LoVo (cell line): Measurements from ENCODE around the gene ARHGAP33.

Experiments used
- DNase-seq: peaks from one replicate; pipeline ENCODE4 v3.0.0-alpha.2; 2016; ENCODE audit warnings: low spot score

ARHGAP33 gene

GRCh38 chr19:35775298-35776101 lies at the start of gene ARHGAP33:
ARHGAP33 (plus strand) TSS chr19:35775564; CDS start chr19:35775659, 95 bp downstream.
- DNase-seq, result peak; percentile 94

DNA sequence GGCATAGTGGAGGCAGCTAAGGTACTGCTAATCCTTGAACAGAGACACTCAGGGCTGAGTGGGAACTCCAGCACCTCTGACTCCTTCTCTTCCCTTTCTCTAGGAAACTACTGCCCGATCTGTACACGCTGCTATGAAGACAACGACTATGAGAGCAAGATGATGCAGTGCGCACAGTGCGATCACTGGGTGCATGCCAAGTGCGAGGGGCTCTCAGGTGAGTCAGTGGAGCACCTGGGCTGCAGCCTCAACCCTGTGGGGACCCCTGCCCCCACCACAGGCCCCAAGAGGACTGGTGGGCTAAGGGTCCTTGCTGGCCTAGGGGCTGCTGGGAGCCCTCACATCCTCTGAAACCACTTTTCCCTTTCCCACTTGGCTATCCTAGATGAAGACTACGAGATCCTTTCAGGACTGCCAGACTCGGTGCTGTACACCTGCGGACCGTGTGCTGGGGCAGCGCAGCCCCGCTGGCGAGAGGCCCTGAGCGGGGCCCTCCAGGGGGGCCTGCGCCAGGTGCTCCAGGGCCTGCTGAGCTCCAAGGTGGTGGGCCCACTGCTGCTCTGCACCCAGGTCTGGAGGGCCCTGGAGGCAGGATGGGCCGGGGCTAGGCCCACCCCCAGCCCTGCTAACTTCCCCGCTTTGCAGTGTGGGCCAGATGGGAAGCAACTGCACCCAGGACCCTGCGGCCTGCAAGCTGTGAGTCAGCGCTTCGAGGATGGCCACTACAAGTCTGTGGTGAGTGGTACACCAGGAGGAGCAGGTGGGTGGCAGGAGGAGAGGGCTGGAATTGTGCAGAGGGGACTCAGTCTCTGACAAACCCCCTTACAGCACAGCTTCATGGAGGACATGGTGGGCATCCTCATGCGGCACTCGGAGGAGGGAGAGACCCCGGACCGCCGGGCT lies 48.1 kb upstream of the ARHGAP33 start:
- DNase-seq, result no peak

- DNase-seq, result no peak
Observed at GRCh38 chr19:35727956-35728706, 47.2 kb upstream of the ARHGAP33 start.

DNA sequence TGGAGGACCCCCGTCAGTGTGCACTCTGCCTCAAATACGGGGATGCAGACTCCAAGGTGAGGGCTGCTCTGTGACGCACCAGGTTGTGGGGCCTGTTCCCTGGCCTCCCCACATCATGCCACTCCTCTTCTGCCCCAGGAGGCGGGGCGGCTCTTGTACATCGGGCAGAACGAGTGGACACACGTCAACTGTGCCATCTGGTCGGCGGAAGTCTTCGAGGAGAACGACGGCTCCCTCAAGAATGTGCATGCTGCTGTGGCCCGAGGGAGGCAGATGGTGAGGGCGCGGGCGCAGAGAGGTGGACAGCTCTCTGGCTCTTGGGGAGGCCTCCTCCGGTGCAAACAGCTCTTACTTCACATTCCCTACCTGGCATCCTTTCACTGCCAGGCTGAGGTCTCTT lies 46.3 kb upstream of the ARHGAP33 start:
- DNase-seq, result no peak

DNA sequence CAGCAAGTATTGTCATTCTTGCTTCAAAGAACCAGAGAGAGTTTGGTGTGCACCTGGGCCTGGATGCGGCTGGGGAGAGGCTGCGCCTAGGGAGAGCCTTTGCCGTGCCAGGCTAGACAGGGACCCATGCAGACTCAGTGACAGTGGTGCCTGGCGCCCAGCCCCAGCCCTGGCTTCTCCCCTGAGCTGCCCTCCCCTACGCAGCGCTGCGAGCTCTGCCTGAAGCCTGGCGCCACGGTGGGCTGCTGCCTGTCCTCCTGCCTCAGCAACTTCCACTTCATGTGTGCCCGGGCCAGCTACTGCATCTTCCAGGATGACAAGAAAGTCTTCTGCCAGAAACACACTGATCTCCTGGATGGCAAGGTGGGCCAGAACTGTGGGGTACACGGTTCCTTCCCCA lies 45.6 kb upstream of the ARHGAP33 start:
- DNase-seq, result no peak

GRCh38 chr19:35730326-35730725 lies 45.0 kb upstream of the ARHGAP33 start:
- DNase-seq, result no peak

DNA sequence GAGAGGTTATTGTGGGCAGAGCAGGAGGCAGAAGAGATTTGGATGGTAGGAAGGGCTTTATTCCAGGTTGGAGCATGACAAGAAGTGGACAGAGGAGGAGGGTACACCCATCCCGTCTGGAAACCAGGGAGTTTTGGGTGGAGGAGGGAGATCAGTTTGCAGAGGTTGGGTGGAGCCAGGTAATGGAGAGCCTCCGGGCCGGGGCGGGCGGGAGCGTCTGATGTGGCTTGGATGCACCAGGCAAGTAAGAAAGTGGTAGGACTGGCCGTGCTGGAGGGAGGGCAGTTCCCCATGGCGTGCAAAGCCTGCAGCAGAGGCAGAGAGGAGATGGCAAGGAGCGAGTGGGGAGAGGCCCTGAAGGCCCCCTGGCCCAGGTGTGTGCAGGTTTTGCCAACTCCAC lies 44.0 kb upstream of the ARHGAP33 start:
- DNase-seq, result no peak

DNA sequence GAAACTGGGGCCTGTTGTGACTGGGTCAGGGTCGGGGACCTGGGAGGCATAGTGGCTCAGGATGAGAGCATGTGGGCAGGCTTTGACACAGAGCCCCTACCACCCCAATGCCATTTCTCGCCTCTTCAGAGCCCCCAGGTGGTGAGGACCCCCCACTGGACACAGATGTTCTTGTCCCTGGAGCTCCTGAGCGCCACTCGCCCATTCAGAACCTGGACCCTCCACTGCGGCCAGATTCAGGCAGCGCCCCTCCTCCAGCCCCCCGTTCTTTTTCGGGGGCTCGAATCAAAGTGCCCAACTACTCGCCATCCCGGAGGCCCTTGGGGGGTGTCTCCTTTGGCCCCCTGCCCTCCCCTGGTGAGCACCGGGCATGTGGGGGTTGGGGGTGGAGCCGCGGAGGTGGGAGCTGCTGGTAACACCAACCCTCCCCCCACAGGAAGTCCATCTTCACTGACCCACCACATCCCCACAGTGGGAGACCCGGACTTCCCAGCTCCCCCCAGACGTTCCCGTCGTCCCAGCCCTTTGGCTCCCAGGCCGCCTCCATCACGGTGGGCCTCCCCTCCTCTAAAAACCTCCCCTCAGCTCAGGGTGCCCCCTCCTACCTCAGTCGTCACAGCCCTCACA lies 43.5 kb upstream of the ARHGAP33 start:
- no peak for DNase-seq

GRCh38 chr19:35732540-35733179 lies 42.7 kb upstream of the ARHGAP33 start:
- no peak for DNase-seq

- DNase-seq, result no peak
Observed at GRCh38 chr19:35733180-35734125, 41.9 kb upstream of the ARHGAP33 start.

- DNase-seq, result no peak
Observed at GRCh38 chr19:35734273-35734672, 41.1 kb upstream of the ARHGAP33 start.

DNA sequence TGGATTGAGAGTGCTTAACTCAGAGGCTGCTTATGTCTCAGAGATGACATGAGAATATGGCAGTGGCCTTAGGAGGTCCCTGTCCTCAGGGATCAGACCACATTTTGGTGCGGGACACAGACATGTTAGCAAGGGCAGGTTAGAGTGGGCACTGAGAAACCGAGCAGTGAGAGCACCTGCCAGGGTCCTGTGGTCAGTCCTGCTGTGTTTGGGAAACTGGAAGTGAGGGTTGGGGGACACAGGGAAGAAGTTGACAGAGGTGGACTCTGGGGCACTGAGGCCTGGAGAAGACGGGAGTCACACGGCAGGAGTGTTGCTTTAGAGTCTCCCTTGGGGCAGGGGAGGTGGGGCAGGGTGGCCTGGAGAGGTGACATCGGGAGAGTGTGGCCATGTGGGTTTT lies 40.5 kb upstream of the ARHGAP33 start:
- no peak for DNase-seq

- no peak for DNase-seq
Observed at GRCh38 chr19:35736913-35737886, 38.2 kb upstream of the ARHGAP33 start.

DNA sequence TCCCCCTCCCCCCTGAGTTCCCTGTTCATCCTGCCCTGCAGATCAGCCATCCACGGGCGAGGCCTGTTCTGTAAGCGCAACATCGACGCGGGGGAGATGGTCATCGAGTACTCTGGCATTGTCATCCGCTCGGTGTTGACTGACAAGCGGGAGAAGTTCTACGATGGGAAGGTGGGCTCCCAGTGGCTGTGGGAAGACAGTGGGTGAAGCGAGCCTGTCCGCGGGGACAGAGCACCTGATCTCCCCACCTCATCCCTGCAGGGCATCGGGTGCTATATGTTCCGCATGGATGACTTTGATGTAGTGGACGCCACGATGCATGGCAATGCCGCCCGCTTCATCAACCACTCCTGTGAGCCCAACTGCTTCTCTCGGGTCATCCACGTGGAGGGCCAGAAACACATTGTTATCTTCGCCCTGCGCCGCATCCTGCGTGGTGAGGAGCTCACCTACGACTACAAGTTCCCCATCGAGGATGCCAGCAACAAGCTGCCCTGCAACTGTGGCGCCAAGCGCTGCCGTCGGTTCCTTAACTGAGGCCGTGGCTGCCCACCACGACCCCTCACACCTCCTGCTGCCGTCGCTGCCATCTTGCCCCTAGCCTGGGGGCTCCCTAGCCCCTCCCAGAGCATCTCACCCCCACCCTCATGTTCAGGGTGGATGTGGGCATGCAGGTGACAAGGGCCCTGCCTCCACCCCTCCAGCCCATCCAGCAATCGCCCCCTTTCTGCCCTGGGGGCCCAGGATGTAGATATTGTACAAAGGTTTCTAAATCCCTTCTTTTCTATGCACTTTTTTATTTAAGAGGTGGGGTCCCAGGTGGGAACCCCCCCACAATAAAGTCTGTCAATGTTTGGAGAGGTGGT lies 37.1 kb upstream of the ARHGAP33 start:
- no peak for DNase-seq

GRCh38 chr19:35738887-35739229 lies 36.5 kb upstream of the ARHGAP33 start:
- no peak for DNase-seq

GRCh38 chr19:35739275-35740107 lies 35.9 kb upstream of the ARHGAP33 start:
- DNase-seq, result no peak

DNA sequence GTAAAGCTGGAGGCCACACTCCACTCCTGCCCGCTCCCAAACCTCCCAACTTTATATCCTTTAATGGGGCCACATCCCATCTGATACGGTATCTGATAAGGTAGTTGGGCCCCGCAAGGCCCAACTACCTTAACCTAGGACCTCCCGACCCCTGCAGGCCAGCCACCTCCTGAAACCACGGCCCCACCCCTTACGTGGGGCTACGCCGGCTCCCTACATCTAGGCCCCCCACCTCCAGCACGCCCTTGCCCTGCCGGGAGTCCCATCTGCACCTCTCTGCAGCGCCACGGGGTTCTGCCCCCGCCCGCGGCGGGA lies 35.3 kb upstream of the ARHGAP33 start:
- no peak for DNase-seq
